Measurements from ENCODE around the gene NEK2. TPM values are rescaled to one million over a fixed set of nuclear protein-coding genes. Genes with fewer than 3 reads are reported as not detected.
A peak's percentile ranks its signal among the peaks of the same experiment; 100 is the strongest.

The NEK2 gene
- total and polyA plus RNA-seq, 2 of the 13 experiments (the other 11 are each of a cell fraction or from before 2014, with no cell fraction given) = 10.9 to 40.8 TPM

DNA sequence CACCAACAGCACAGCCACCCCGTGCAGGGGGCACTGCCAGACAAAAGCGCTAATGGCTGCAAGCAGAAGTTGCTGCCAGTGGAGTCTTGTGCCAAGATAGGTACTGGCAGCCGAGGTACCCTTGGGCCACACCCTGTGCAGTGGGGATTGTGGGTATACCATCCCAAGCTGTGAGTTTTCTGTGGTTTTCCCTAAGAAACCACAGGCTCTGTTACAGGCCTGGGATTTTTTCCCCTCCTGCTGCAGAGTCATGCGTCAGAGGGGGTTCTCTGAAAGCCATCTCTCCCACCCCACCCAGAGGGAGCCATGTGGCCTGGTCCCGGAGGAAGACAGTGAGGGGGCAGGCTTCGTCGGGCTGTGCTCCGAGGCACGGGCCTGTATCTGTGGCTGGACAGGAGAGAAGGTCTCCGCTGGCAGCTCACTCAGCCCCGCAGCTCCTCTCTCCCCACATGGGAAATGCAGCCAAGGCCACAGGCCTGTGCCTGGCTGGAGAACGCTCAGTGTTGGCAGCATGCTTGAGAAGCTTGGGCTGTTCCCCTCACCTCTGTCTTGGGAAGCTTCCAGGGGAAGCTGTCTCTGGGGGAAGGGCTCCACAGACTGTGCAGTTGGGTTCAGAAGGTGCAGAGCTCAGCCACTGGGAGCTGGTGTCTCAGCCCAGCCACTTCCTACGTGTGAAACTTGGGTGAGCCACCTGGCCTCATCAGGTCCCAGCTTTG, 42.5 kb downstream of the NEK2 start (continued):
- TF ChIP-seq, protein P1, sequence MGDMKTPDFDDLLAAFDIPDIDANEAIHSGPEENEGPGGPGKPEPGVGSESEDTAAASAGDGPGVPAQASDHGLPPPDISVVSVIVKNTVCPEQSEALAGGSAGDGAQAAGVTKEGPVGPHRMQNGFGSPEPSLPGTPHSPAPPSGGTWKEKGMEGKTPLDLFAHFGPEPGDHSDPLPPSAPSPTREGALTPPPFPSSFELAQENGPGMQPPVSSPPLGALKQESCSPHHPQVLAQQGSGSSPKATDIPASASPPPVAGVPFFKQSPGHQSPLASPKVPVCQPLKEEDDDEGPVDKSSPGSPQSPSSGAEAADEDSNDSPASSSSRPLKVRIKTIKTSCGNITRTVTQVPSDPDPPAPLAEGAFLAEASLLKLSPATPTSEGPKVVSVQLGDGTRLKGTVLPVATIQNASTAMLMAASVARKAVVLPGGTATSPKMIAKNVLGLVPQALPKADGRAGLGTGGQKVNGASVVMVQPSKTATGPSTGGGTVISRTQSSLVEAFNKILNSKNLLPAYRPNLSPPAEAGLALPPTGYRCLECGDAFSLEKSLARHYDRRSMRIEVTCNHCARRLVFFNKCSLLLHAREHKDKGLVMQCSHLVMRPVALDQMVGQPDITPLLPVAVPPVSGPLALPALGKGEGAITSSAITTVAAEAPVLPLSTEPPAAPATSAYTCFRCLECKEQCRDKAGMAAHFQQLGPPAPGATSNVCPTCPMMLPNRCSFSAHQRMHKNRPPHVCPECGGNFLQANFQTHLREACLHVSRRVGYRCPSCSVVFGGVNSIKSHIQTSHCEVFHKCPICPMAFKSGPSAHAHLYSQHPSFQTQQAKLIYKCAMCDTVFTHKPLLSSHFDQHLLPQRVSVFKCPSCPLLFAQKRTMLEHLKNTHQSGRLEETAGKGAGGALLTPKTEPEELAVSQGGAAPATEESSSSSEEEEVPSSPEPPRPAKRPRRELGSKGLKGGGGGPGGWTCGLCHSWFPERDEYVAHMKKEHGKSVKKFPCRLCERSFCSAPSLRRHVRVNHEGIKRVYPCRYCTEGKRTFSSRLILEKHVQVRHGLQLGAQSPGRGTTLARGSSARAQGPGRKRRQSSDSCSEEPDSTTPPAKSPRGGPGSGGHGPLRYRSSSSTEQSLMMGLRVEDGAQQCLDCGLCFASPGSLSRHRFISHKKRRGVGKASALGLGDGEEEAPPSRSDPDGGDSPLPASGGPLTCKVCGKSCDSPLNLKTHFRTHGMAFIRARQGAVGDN (CRISPR knock-in tag; IDR thresholded peaks at IDR 0.05) = peak; percentile 72
- TF ChIP-seq, protein P2, sequence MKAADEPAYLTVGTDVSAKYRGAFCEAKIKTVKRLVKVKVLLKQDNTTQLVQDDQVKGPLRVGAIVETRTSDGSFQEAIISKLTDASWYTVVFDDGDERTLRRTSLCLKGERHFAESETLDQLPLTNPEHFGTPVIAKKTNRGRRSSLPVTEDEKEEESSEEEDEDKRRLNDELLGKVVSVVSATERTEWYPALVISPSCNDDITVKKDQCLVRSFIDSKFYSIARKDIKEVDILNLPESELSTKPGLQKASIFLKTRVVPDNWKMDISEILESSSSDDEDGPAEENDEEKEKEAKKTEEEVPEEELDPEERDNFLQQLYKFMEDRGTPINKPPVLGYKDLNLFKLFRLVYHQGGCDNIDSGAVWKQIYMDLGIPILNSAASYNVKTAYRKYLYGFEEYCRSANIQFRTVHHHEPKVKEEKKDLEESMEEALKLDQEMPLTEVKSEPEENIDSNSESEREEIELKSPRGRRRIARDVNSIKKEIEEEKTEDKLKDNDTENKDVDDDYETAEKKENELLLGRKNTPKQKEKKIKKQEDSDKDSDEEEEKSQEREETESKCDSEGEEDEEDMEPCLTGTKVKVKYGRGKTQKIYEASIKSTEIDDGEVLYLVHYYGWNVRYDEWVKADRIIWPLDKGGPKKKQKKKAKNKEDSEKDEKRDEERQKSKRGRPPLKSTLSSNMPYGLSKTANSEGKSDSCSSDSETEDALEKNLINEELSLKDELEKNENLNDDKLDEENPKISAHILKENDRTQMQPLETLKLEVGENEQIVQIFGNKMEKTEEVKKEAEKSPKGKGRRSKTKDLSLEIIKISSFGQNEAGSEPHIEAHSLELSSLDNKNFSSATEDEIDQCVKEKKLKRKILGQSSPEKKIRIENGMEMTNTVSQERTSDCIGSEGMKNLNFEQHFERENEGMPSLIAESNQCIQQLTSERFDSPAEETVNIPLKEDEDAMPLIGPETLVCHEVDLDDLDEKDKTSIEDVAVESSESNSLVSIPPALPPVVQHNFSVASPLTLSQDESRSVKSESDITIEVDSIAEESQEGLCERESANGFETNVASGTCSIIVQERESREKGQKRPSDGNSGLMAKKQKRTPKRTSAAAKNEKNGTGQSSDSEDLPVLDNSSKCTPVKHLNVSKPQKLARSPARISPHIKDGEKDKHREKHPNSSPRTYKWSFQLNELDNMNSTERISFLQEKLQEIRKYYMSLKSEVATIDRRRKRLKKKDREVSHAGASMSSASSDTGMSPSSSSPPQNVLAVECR (CRISPR knock-in tag; IDR thresholded peaks at IDR 0.05; ENCODE audit: borderline replicate concordance) = no peak
- peak; percentile 58 for TF ChIP-seq ZFX (CRISPR knock-in tag; IDR thresholded peaks at IDR 0.05; ENCODE audit: low read depth)
- no peak for TF ChIP-seq KLF13 (CRISPR knock-in tag; IDR thresholded peaks at IDR 0.05)
- TF ChIP-seq TMF1 (CRISPR knock-in tag; IDR thresholded peaks at IDR 0.05; ENCODE audit: low read depth) = no peak
- TF ChIP-seq SMAD1 (CRISPR knock-in tag; IDR thresholded peaks at IDR 0.05; ENCODE audit: borderline replicate concordance, low read depth) = no peak
- 0 out of 2 replicates have a peak, but pooled peaks have one; percentile 16 for TF ChIP-seq TGIF2 (CRISPR knock-in tag; IDR thresholded peaks at IDR 0.05)
- TF ChIP-seq, protein P3, sequence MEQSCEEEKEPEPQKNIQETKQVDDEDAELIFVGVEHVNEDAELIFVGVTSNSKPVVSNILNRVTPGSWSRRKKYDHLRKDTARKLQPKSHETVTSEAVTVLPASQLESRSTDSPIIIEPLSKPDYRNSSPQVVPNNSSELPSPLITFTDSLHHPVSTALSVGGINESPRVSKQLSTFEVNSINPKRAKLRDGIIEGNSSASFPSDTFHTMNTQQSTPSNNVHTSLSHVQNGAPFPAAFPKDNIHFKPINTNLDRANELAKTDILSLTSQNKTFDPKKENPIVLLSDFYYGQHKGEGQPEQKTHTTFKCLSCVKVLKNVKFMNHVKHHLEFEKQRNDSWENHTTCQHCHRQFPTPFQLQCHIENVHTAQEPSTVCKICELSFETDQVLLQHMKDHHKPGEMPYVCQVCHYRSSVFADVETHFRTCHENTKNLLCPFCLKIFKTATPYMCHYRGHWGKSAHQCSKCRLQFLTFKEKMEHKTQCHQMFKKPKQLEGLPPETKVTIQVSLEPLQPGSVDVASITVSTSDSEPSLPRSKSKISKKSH (CRISPR knock-in tag; IDR thresholded peaks at IDR 0.05; ENCODE audit: borderline replicate concordance) = 0 out of 2 replicates have a peak, but pooled peaks have one; percentile 72
- TF ChIP-seq IRX3 (CRISPR knock-in tag; IDR thresholded peaks at IDR 0.05; ENCODE audit: borderline replicate concordance, low read depth) = no peak

Data from HepG2 (cell line).